ENCODE measurements around the gene TPSB2.
"Not testable (repeated sequence)": the region's sequence is repeated elsewhere in the genome, so short reads cannot be mapped to it uniquely, and the experiment has no call there.

Gene TPSB2

GRCh38 chr16:1245452-1246020 is 15.6 kb upstream of the TPSB2 start:
- Histone ChIP-seq H4K20me1 (ENCODE audit: insufficient read depth, low read length) (no peaks in the 10 kb centered on the region), H3K27ac (ENCODE audit: low read length) (no peak overlapping the region), H3K4me2 (ENCODE audit: low read length) (no peak overlapping the region), H3K9me3 (ENCODE audit: insufficient read depth, low read length) (no peaks in the 10 kb centered on the region), H3K36me3 (replicated peaks; ENCODE audit: low read depth, low read length) (no peaks in the 10 kb centered on the region), H3K4me3 (ENCODE audit: low read length) (no peak overlapping the region), H3K9ac (ENCODE audit: low read length) (no peak overlapping the region), H3K79me2 (ENCODE audit: low read length) (no peaks in the 10 kb centered on the region), H3K27me3 (ENCODE audit: low read depth, low read length) (no peaks in the 10 kb centered on the region), H3K4me1 (ENCODE audit: low read length) (no peaks in the 10 kb centered on the region), H2AFZ (ENCODE audit: low read depth, low read length) (no peak overlapping the region)
- TF ChIP-seq EZH2phosphoT487 (IDR thresholded peaks at IDR 0.05; ENCODE audit: low read depth) (no peak), CTCF (IDR thresholded peaks at IDR 0.05; ENCODE audit: low read depth, low read length) (no peak)

GRCh38 chr16:1244881-1245280 is 14.9 kb upstream of the TPSB2 start:
- Histone ChIP-seq H3K79me2 (ENCODE audit: low read length) (no peaks in the 10 kb centered on the region), H3K4me2 (ENCODE audit: low read length) (no peak overlapping the region), H3K9me3 (ENCODE audit: insufficient read depth, low read length) (no peaks in the 10 kb centered on the region), H3K4me1 (ENCODE audit: low read length) (no peaks in the 10 kb centered on the region), H3K9ac (ENCODE audit: low read length) (no peak overlapping the region), H2AFZ (ENCODE audit: low read depth, low read length) (no peak overlapping the region), H4K20me1 (ENCODE audit: insufficient read depth, low read length) (no peaks in the 10 kb centered on the region), H3K36me3 (replicated peaks; ENCODE audit: low read depth, low read length) (no peaks in the 10 kb centered on the region), H3K27ac (ENCODE audit: low read length) (no peak overlapping the region), H3K4me3 (ENCODE audit: low read length) (no peak overlapping the region), H3K27me3 (ENCODE audit: low read depth, low read length) (no peaks in the 10 kb centered on the region)
- TF ChIP-seq CTCF (IDR thresholded peaks at IDR 0.05; ENCODE audit: low read depth, low read length) (no peak), EZH2phosphoT487 (IDR thresholded peaks at IDR 0.05; ENCODE audit: low read depth) (no peak)

GRCh38 chr16:1243907-1244850 is 14.2 kb upstream of the TPSB2 start:
- H3K9ac ChIP-seq (ENCODE audit: low read length); H4K20me1 ChIP-seq (ENCODE audit: insufficient read depth, low read length); H3K4me2 ChIP-seq (ENCODE audit: low read length); H3K27ac ChIP-seq (ENCODE audit: low read length); H3K36me3 ChIP-seq (replicated peaks; ENCODE audit: low read depth, low read length); H3K9me3 ChIP-seq (ENCODE audit: insufficient read depth, low read length); H3K4me3 ChIP-seq (ENCODE audit: low read length); H3K79me2 ChIP-seq (ENCODE audit: low read length); H3K4me1 ChIP-seq (ENCODE audit: low read length); H2AFZ ChIP-seq (ENCODE audit: low read depth, low read length); H3K27me3 ChIP-seq (ENCODE audit: low read depth, low read length): not testable (repeated sequence)

GRCh38 chr16:1243363-1243762 is 13.4 kb upstream of the TPSB2 start:
- H3K27me3 ChIP-seq (ENCODE audit: low read depth, low read length); H3K36me3 ChIP-seq (replicated peaks; ENCODE audit: low read depth, low read length); H3K27ac ChIP-seq (ENCODE audit: low read length); H3K9ac ChIP-seq (ENCODE audit: low read length); H3K4me2 ChIP-seq (ENCODE audit: low read length); H2AFZ ChIP-seq (ENCODE audit: low read depth, low read length); H3K9me3 ChIP-seq (ENCODE audit: insufficient read depth, low read length); H3K79me2 ChIP-seq (ENCODE audit: low read length); H3K4me3 ChIP-seq (ENCODE audit: low read length); H4K20me1 ChIP-seq (ENCODE audit: insufficient read depth, low read length); H3K4me1 ChIP-seq (ENCODE audit: low read length): not testable (repeated sequence)

GRCh38 chr16:1241081-1241480 is 11.1 kb upstream of the TPSB2 start:
- H3K27me3 ChIP-seq (ENCODE audit: low read depth, low read length); H3K4me2 ChIP-seq (ENCODE audit: low read length); H3K4me3 ChIP-seq (ENCODE audit: low read length); H3K36me3 ChIP-seq (replicated peaks; ENCODE audit: low read depth, low read length); H3K27ac ChIP-seq (ENCODE audit: low read length); H4K20me1 ChIP-seq (ENCODE audit: insufficient read depth, low read length); H3K9ac ChIP-seq (ENCODE audit: low read length); H3K4me1 ChIP-seq (ENCODE audit: low read length); H3K9me3 ChIP-seq (ENCODE audit: insufficient read depth, low read length); H3K79me2 ChIP-seq (ENCODE audit: low read length); H2AFZ ChIP-seq (ENCODE audit: low read depth, low read length): not testable (repeated sequence)

DNA sequence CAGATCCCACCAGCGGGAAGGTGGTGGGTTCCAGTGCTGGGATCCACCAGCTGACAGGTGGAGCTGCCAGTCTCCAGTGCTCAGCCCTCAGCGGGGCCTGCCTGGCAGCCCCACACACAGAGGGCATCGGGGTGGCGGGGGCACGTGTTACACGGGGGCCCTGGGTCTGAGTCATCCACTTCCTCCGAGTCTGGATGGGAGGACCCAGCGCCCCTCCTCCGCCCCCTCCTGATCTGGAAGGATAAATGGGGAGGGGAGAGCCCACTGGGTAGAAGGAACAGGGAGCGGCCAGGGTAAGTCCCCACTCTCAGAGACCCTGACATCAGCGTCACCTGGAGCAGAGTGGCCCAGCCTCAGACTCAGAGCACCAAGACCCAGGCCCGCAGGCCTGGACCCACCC is 10.5 kb upstream of the TPSB2 start, which contains the start of gene TPSAB1:
TSS of gene TPSAB1 (plus strand) at position 270 of the 400 bp plus-strand sequence. CDS start 234 bp downstream, outside the sequence.
- not testable (repeated sequence) for H3K9ac ChIP-seq (ENCODE audit: low read length); H3K4me2 ChIP-seq (ENCODE audit: low read length); H3K4me1 ChIP-seq (ENCODE audit: low read length); H2AFZ ChIP-seq (ENCODE audit: low read depth, low read length); H3K27ac ChIP-seq (ENCODE audit: low read length); H3K4me3 ChIP-seq (ENCODE audit: low read length); H3K36me3 ChIP-seq (replicated peaks; ENCODE audit: low read depth, low read length); H3K27me3 ChIP-seq (ENCODE audit: low read depth, low read length); H3K9me3 ChIP-seq (ENCODE audit: insufficient read depth, low read length); H3K79me2 ChIP-seq (ENCODE audit: low read length); H4K20me1 ChIP-seq (ENCODE audit: insufficient read depth, low read length)

GRCh38 chr16:1239575-1239974 is 9.6 kb upstream of the TPSB2 start:
- H3K36me3 ChIP-seq (replicated peaks; ENCODE audit: low read depth, low read length); H4K20me1 ChIP-seq (ENCODE audit: insufficient read depth, low read length); H3K79me2 ChIP-seq (ENCODE audit: low read length); H3K9ac ChIP-seq (ENCODE audit: low read length); H3K27ac ChIP-seq (ENCODE audit: low read length); H3K4me2 ChIP-seq (ENCODE audit: low read length); H2AFZ ChIP-seq (ENCODE audit: low read depth, low read length); H3K4me3 ChIP-seq (ENCODE audit: low read length); H3K4me1 ChIP-seq (ENCODE audit: low read length); H3K9me3 ChIP-seq (ENCODE audit: insufficient read depth, low read length); H3K27me3 ChIP-seq (ENCODE audit: low read depth, low read length): not testable (repeated sequence)

- not testable (repeated sequence) for H3K4me1 ChIP-seq (ENCODE audit: low read length); H3K9ac ChIP-seq (ENCODE audit: low read length); H3K27ac ChIP-seq (ENCODE audit: low read length); H3K27me3 ChIP-seq (ENCODE audit: low read depth, low read length); H4K20me1 ChIP-seq (ENCODE audit: insufficient read depth, low read length); H3K4me3 ChIP-seq (ENCODE audit: low read length); H3K36me3 ChIP-seq (replicated peaks; ENCODE audit: low read depth, low read length); H3K79me2 ChIP-seq (ENCODE audit: low read length); H3K4me2 ChIP-seq (ENCODE audit: low read length); H2AFZ ChIP-seq (ENCODE audit: low read depth, low read length); H3K9me3 ChIP-seq (ENCODE audit: insufficient read depth, low read length)
Measured at GRCh38 chr16:1238909-1239308, 8.9 kb upstream of the TPSB2 start.
